Naive thymus-derived CD4-positive, alpha-beta T cell (primary cell): Measurements from ENCODE around the gene MGAT4B. TPM values are rescaled to one million over a fixed set of nuclear protein-coding genes. Genes with fewer than 3 reads are reported as not detected.

ENCODE experiments used
- ATAC-seq: fragments of 150-1000 bp; cut with Tn5 transposase; 2 replicates; pipeline ENCODE4 v1.10.0; 2021; ENCODE audit warnings: mild to moderate bottlenecking, moderate library complexity
- CTCF ChIA-PET: fragments of 350-600 bp; sonication (Branson Sonifier 250); formaldehyde crosslinking; loops from one replicate; lab custom pipeline; 2021; ENCODE audit warnings: antibody characterized with exemption; lab: Charles Lee
- POLR2A ChIA-PET: fragments of 350-600 bp; sonication (Branson Sonifier 250); formaldehyde crosslinking; loops from one replicate; lab custom pipeline; 2021; ENCODE audit warnings: antibody characterized with exemption, inconsistent platforms; lab: Charles Lee
- DNase-seq, 9 donors: peaks; one replicate each; pipeline versions ENCODE4 v3.0.0 to v3.0.0-alpha.2; 2020 to 2022; ENCODE audit warnings: mixed read lengths in 1 of 9
- H3K27ac ChIP-seq: one replicate; pipeline ENCODE4 v1.7.0; 2013; ENCODE audit warnings: mild to moderate bottlenecking, low read depth, low read length, moderate library complexity
- H3K27me3 ChIP-seq, 2 donors: one replicate each; pipeline ENCODE4 v1.7.0; 2013; ENCODE audit warnings: low read length in 2 of 2, mild to moderate bottlenecking in 2 of 2, moderate library complexity in 2 of 2; ENCODE audit not compliant: control insufficient read depth in 2 of 2, insufficient read depth in 2 of 2
- H3K36me3 ChIP-seq, 3 experiments: 1 replicate in 2 of 3; 2 replicates in 1 of 3; pipeline ENCODE4 v1.7.0; 2013; ENCODE audit warnings: low read length in 3 of 3, mild to moderate bottlenecking in 3 of 3, moderate library complexity in 1 of 3; ENCODE audit not compliant: insufficient read depth in 3 of 3, control insufficient read depth in 2 of 3
- H3K4me1 ChIP-seq, 2 donors: one replicate each; pipeline ENCODE4 v1.7.0; 2013; ENCODE audit warnings: low read length in 2 of 2, mild to moderate bottlenecking in 2 of 2, moderate library complexity in 1 of 2; ENCODE audit not compliant: control insufficient read depth in 2 of 2, insufficient read depth in 2 of 2
- H3K4me3 ChIP-seq: 2 replicates; pipeline ENCODE4 v1.7.0; 2013; ENCODE audit warnings: mild to moderate bottlenecking, low read length
- H3K9me3 ChIP-seq, 3 experiments: 1 replicate in 2 of 3; 2 replicates in 1 of 3; pipeline ENCODE4 v1.7.0; 2013; ENCODE audit warnings: low read length in 3 of 3; ENCODE audit not compliant: control insufficient read depth in 2 of 3
- H3K27ac Mint-ChIP-seq, 9 donors: one replicate each; pipeline ENCODE4 v1.8.0; 2020 to 2022; ENCODE audit warnings: mixed read lengths in 9 of 9, mild to moderate bottlenecking in 8 of 9, moderate library complexity in 5 of 9, inconsistent platforms in 2 of 9
- H3K27me3 Mint-ChIP-seq, 5 donors: one replicate each; pipeline ENCODE4 v1.8.0; 2021 to 2022; ENCODE audit warnings: mixed read lengths in 5 of 5, mild to moderate bottlenecking in 1 of 5
- H3K36me3 Mint-ChIP-seq, 5 donors: one replicate each; pipeline ENCODE4 v1.8.0; 2020 to 2022; ENCODE audit warnings: mixed read lengths in 5 of 5, mild to moderate bottlenecking in 3 of 5, inconsistent platforms in 1 of 5
- H3K4me1 Mint-ChIP-seq, 7 donors: one replicate each; pipeline ENCODE4 v1.8.0; 2020 to 2022; ENCODE audit warnings: mixed read lengths in 7 of 7, mild to moderate bottlenecking in 3 of 7, inconsistent platforms in 1 of 7
- H3K4me3 Mint-ChIP-seq, 10 donors: one replicate each; pipeline ENCODE4 v1.8.0; 2020 to 2022; ENCODE audit warnings: mild to moderate bottlenecking in 10 of 10, mixed read lengths in 10 of 10, moderate library complexity in 6 of 10, inconsistent platforms in 2 of 10
- H3K9me3 Mint-ChIP-seq, 11 donors: one replicate each; pipeline ENCODE4 v1.8.0; 2020 to 2022; ENCODE audit warnings: mixed read lengths in 11 of 11, mild to moderate bottlenecking in 4 of 11, inconsistent platforms in 1 of 11, moderate library complexity in 1 of 11
- intact Hi-C, 2 donors: fragments of 100-400 bp; cut with micrococcal nuclease; formaldehyde crosslinking; loops; one replicate each; pipeline ENCODE4 v1.15.1; 2023
- polyA plus RNA-seq, 2 donors: library from polyadenylated mRNA; unstranded; fragments of 300-500 nt; fragmentation: Illumina TruSeq; gene quantifications; one replicate each; pipeline ENCODE4 v1.2.3, GENCODE V29; 2021
- total RNA-seq, 6 experiments: library from RNA in 5 of 6; stranded (reverse) in 5 of 6; gene quantifications; 1 replicate in 5 of 6; 2 replicates in 1 of 6; pipeline ENCODE4 v1.2.3 and lab custom pipeline; 2021 to 2026

The MGAT4B gene
- total and polyA plus RNA-seq, 7 experiments from 2014 or later = 12.3 to 143 (median 114) TPM

GRCh38 chr5:179765400-179765799 is 41.3 kb downstream of the MGAT4B start:
- Mint-ChIP-seq H3K4me1 (peaks cover 34 to 54% (median 41%) of the 10 kb centered on the region in 7 donors), H3K36me3 (peaks cover 0 to 19% (median 4%) of the 10 kb centered on the region in 5 donors), H3K4me3 (no peak overlapping the region), H3K9me3 (no peaks in the 10 kb centered on the region), H3K27me3 (no peaks in the 10 kb centered on the region), H3K27ac (peak overlapping the region in 1 of 9 donors; percentile 42)
- ATAC-seq (peak; percentile 39), DNase-seq (no peak)
- intact Hi-C loops = no loop called here
- Histone ChIP-seq H3K27me3 (no peaks in the 10 kb centered on the region), H3K36me3 (peaks cover 0 to 52% (median 13%) of the 10 kb centered on the region in 3 experiments), H3K4me1 (peaks cover 7 to 13% of the 10 kb centered on the region in 2 donors), H3K4me3 (no peak overlapping the region), H3K27ac (no peak overlapping the region), H3K9me3 (no peaks in the 10 kb centered on the region)
- ChIA-PET POLR2A (interaction anchor here (1.1 kb wide), 1 partner anchor 106 kb away, joined by 3 read pairs; no protein-coding TSS in a partner anchor), CTCF (interaction anchor here (0.6 kb wide), 1 partner anchor 102 kb away, joined by 4 read pairs; no protein-coding TSS in a partner anchor)

DNA sequence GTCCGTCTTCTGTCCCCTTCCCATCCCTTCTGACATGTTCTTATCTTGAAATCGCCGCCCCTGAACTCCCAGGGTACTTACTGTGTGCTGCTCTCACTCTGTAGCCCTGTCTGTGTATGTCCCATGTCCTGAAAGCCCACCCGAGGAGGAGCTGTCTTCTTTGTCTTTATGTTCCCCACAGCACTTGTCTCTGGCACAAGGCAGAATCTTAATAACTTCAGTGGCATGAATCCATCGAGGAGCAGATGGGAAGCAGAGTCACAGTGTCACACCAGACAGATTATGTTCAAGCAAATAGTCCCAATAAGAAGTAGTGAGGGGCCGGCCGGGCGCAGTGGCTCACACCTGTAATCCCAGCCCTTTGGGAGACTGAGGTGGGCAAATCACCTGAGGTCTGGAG is 42.6 kb downstream of the MGAT4B start:
- Histone ChIP-seq H3K36me3 (peaks cover 0 to 41% (median 13%) of the 10 kb centered on the region in 3 experiments), H3K9me3 (no peaks in the 10 kb centered on the region), H3K4me3 (no peak overlapping the region), H3K4me1 (peaks cover 7 to 13% of the 10 kb centered on the region in 2 donors), H3K27ac (no peak overlapping the region), H3K27me3 (no peaks in the 10 kb centered on the region)
- H3K4me1 Mint-ChIP-seq = peaks cover 46 to 68% (median 54%) of the 10 kb centered on the region in 7 donors
- no peak overlapping the region for H3K27ac Mint-ChIP-seq
- H3K27me3 Mint-ChIP-seq = no peaks in the 10 kb centered on the region
- H3K36me3 Mint-ChIP-seq = peaks cover 0 to 12% (median under 1%) of the 10 kb centered on the region in 5 donors
- ATAC-seq (no peak), DNase-seq (no peak)
- no peaks in the 10 kb centered on the region for H3K9me3 Mint-ChIP-seq
- H3K4me3 Mint-ChIP-seq = no peak overlapping the region
- ChIA-PET POLR2A (interaction anchor here (1.4 to 1.8 kb wide), 3 partner anchors 30 to 141 kb away, joined by 4 to 6 read pairs (median 4); partner anchors contain the start of genes HNRNPH1 and LTC4S), CTCF (interaction anchor here (0.6 to 2.8 kb wide), 3 partner anchors 10 to 32 kb away, joined by 3 to 36 read pairs (median 4); partner anchors contain the start of gene LTC4S)
- intact Hi-C loops = no loop called here

GRCh38 chr5:179763215-179763945 is 43.3 kb downstream of the MGAT4B start:
- intact Hi-C loops = loop anchor here (1.0 to 2.0 kb wide), 8 partner anchors 31 to 145 kb away; partner anchors contain the start of genes MAML1 (in 2 of the 2), MRNIP (in 2 of the 2) and CANX (in 1 of the 2)
- H3K4me3 Mint-ChIP-seq = peak overlapping the region in 2 of 10 donors; percentile 12 to 29
- Histone ChIP-seq H3K27me3 (no peaks in the 10 kb centered on the region), H3K4me3 (no peak overlapping the region), H3K9me3 (no peaks in the 10 kb centered on the region), H3K27ac (no peak overlapping the region), H3K4me1 (peaks cover 7 to 13% of the 10 kb centered on the region in 2 donors), H3K36me3 (peaks cover 0 to 34% (median 13%) of the 10 kb centered on the region in 3 experiments)
- DNase-seq (peak in 8 of 9 donors; percentile 32 to 64 (median 51)), ATAC-seq (peak; percentile 75)
- ChIA-PET CTCF (interaction anchor here (0.6 to 2.8 kb wide), 12 partner anchors 9 to 327 kb away, joined by 3 to 36 read pairs (median 4); partner anchors contain the start of gene LTC4S), POLR2A (interaction anchor here (0.6 to 1.8 kb wide), 10 partner anchors 21 to 140 kb away, joined by 3 to 7 read pairs (median 4); partner anchors contain the start of genes HNRNPH1 and LTC4S)
- peaks cover 48 to 70% (median 57%) of the 10 kb centered on the region in 7 donors for H3K4me1 Mint-ChIP-seq
- H3K27ac Mint-ChIP-seq = peak overlapping the region in 6 of 9 donors; percentile 10 to 90 (median 49)
- no peaks in the 10 kb centered on the region for H3K27me3 Mint-ChIP-seq
- H3K36me3 Mint-ChIP-seq = peaks cover 0 to 11% (median 0%) of the 10 kb centered on the region in 5 donors
- H3K9me3 Mint-ChIP-seq = no peaks in the 10 kb centered on the region

DNA sequence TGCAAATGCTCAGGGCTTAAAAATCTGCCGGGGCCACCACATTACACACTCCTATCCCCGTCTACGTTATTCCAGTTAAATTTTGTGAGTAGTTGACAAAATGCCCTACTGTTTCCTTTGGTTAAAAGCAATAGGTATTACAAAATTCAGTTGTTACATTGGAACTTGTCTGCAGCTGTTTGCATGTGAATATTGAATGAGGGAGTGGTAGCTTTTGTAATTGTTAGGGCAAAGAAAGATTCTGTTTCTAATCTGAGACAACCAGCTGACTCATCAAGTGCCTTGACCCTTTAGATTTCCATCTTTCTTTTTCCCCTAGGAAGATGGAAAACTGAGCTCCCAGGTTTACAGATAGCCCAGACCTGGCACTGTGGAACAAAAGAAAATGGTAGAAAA is 43.9 kb downstream of the MGAT4B start:
- Histone ChIP-seq H3K4me1 (peaks cover 7 to 13% of the 10 kb centered on the region in 2 donors), H3K27ac (no peak overlapping the region), H3K9me3 (no peaks in the 10 kb centered on the region), H3K4me3 (no peak overlapping the region), H3K27me3 (no peaks in the 10 kb centered on the region), H3K36me3 (peaks cover 0 to 28% (median 13%) of the 10 kb centered on the region in 3 experiments)
- CTCF ChIA-PET = interaction anchor here (0.6 to 2.8 kb wide), 15 partner anchors 8 to 327 kb away, joined by 3 to 36 read pairs (median 4); partner anchors contain the start of genes LTC4S and TBC1D9B
- peaks cover 48 to 72% (median 57%) of the 10 kb centered on the region in 7 donors for H3K4me1 Mint-ChIP-seq
- POLR2A ChIA-PET = interaction anchor here (0.6 to 1.8 kb wide), 11 partner anchors 9 to 140 kb away, joined by 3 to 7 read pairs (median 3); partner anchors contain the start of genes HNRNPH1 and LTC4S
- no peak for ATAC-seq
- intact Hi-C loops = loop anchor here (1.0 to 2.0 kb wide), 8 partner anchors 30 to 146 kb away; partner anchors contain the start of genes MAML1 (in 2 of the 2), MRNIP (in 2 of the 2) and CANX (in 1 of the 2)
- H3K36me3 Mint-ChIP-seq = peaks cover 0 to 11% (median 0%) of the 10 kb centered on the region in 5 donors
- no peaks in the 10 kb centered on the region for H3K27me3 Mint-ChIP-seq
- no peak for DNase-seq
- no peaks in the 10 kb centered on the region for H3K9me3 Mint-ChIP-seq
- peak overlapping the region; percentile 16 to 90 (median 63) for H3K27ac Mint-ChIP-seq
- no peak overlapping the region for H3K4me3 Mint-ChIP-seq

- Histone ChIP-seq H3K27ac (peak overlapping the region; percentile 28), H3K9me3 (no peaks in the 10 kb centered on the region), H3K4me1 (peaks cover 7 to 13% of the 10 kb centered on the region in 2 donors), H3K4me3 (no peak overlapping the region), H3K27me3 (no peaks in the 10 kb centered on the region), H3K36me3 (peaks cover 0 to 22% (median 13%) of the 10 kb centered on the region in 3 experiments)
- Mint-ChIP-seq H3K9me3 (no peaks in the 10 kb centered on the region), H3K4me1 (peaks cover 48 to 69% (median 56%) of the 10 kb centered on the region in 7 donors), H3K36me3 (peaks cover 0 to 11% (median 0%) of the 10 kb centered on the region in 5 donors), H3K27ac (peak overlapping the region; percentile 58 to 90 (median 76)), H3K4me3 (peak overlapping the region in 9 of 10 donors; percentile 8 to 63 (median 36)), H3K27me3 (no peaks in the 10 kb centered on the region)
- DNase-seq (peak in 8 of 9 donors; percentile 24 to 52 (median 40)), ATAC-seq (peak; percentile 61)
- ChIA-PET POLR2A (interaction anchor here (0.7 to 1.6 kb wide), 7 partner anchors 9 to 60 kb away, joined by 3 to 7 read pairs (median 3); partner anchors contain the start of gene MAML1), CTCF (interaction anchor here (0.6 to 2.8 kb wide), 13 partner anchors 8 to 152 kb away, joined by 3 to 36 read pairs (median 3); partner anchors contain the start of genes LTC4S and TBC1D9B)
- intact Hi-C loops = loop anchor here (2.0 kb wide), 4 partner anchors 29 to 147 kb away; partner anchors contain the start of genes CANX (in 1 of the 2), MAML1 (in 1 of the 2) and MRNIP (in 1 of the 2)
These were observed 44.4 kb downstream of the MGAT4B start for GRCh38 chr5:179762079-179762780.
